Left kidney (tissue), 2 donors: ENCODE results near the gene GHSR. TPM values are rescaled to one million over a fixed set of nuclear protein-coding genes. Genes with fewer than 3 reads are reported as not detected.

Experiments
- DNase-seq: peaks from one replicate; pipeline ENCODE4 v3.0.0-alpha.2; 2013
- polyA plus RNA-seq: library from polyadenylated mRNA; unstranded; fragments of 120-200 nt; gene quantifications from one replicate; pipeline ENCODE4 v1.2.1, GENCODE V29; 2013; ENCODE audit not compliant: insufficient read length

The GHSR gene
- polyA plus RNA-seq, 1 donor = not detected

DNA sequence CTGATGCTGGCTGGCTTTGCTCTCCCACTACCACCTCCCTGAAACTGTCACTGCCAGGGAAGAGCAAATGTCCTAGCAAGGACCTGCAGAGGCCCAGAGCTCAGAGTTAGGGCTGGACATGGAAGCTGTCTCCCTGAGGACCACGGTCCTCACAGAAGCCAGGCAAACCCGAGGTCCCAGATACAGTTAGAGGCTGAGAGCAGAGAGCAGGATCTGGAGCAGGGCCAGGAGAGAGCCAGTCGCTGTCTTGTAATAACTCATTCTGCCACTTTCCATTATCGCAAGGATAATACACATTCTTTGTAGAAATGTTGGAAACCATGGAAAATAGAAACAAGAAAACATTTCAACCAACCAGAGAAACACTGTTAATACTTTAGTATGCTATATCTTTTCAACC, 10.1 kb downstream of the GHSR start:
- no peak for DNase-seq

DNA sequence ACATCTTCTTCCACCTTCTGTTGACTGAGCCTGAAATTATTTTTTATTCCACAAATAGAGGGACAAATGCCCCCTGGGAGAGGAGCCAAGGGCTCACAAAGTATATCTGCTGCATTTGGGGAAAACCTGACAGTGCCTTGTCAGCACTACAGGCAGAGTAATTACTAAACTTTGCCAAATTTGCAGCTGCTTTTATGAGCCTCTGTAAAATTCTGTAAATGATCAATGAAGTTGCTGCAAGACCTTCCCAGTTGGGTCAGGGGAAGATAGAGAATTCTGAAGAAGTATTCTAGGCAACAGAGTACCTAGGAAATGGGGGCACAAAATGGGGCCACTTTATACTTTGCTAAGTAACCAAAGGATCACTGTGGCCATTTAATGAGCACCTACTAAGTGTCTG, 10.5 kb downstream of the GHSR start:
- no peak for DNase-seq

DNA sequence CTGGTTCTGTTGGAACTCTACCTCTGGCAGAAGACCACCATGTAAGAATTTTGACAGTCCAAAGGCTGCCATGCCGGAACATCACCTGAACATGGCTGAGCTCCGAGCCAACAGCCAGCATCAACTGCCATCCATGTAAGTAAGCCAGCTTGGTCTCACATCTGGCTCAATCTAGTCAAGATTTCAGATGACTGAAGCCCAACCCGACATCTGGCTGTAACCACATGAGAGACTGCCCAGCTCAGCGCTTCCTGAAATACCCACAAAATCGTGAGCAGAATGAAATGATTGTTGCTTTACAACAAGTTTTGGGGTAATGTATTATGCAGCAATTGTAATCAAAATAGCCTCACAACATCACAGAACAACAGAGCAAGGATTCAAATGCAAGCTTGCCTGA, 32.9 kb downstream of the GHSR start:
- no peak for DNase-seq

DNA sequence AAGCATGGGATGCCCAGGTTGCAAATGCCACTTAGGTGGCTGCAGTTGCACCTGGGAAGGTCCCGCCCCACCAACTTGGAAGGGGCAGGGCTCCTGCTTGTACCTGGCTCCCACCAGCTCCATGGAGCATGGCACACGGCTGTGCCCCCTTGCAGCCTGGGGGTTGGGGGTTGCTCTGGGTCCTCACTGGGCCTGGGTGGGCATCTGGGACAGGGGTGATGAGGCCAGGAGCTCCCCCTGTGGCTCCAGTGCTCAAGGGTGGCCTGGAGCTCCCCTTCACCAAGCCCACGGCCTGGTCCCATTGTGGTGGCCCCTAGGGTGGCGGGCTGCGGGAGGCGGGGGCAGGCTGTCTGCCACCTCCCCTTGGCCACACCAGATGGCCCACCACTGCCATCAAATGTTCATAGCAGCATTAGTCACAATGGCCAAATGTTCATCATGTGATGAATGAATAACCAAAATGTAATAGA, 36.7 kb downstream of the GHSR start:
- no peak for DNase-seq

DNA sequence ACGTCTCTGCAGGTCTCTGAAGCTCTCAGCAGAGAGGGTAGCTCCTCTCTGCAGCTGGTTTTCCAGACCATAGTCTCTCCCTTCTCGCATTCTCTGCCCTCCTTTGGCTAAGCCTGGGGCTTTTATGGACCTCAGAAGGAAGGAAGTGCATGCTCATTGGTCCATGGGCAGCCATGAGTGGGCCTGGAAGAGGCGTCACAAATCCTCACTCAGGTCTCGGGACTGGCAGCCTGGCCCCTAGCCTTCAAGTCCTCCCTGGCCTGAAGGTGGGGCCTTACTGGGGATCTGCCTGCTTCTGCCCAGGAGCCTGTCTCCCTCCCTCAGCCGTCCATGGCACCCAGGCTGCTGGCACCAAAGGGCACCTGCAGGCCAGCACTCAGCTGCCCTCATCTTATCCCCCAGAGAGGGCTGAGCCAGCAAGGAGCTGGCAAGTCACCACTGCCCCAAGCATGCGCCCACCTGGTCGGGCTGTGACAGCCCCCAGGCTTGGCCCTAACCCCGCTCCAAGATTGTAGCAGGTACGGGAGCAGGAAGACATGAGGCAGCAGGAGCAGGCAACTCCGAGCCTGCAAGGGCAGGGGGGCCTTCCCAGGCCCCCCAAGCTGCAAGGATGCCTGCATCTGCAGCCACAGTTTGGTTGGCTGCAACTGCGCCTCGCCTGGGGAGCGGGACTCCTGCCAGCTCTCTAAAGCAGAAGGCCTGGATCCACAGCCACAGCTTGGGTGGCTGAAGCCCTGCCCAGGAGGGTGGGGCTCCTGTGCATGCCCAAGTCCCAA, 37.4 kb downstream of the GHSR start:
- DNase-seq = no peak

DNA sequence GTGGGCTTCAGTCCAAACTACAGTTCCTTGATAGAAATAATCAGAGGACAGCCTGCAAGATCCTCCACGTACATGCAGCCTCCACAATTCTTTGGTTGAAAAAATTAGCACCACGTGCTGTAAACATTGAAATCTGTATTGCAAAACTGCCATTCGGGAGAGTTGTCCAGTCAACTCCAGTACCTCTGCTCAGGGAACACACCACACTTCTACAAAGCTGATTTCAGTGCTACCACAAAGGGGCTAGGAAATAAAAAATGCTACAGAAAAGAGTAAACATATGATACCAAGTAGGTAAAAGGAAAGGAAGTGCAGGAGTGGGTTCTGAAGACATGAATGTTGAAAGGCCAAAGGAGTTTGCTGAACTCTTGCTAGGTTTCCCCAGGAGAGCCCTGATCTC, 40.4 kb downstream of the GHSR start:
- DNase-seq = no peak

DNA sequence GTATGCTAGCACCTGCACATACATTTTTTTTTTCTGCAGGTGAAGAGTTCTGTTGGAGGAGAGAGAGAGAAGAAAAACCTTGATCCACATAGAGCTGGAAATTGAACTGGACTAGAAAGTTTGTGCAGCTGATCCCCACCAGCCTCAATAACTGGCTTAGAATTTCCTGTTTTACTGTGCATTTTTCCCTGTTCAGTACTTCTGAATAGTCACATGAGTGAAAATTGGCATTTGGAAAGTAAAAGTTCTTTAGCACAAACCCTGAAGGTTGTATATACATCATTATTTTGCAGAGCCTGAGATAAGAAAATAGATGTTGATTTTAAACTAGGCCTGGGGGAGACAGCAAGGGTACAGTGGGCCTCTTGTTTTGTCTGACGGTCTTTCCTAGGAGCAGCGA, 42.3 kb downstream of the GHSR start:
- no peak for DNase-seq

DNA sequence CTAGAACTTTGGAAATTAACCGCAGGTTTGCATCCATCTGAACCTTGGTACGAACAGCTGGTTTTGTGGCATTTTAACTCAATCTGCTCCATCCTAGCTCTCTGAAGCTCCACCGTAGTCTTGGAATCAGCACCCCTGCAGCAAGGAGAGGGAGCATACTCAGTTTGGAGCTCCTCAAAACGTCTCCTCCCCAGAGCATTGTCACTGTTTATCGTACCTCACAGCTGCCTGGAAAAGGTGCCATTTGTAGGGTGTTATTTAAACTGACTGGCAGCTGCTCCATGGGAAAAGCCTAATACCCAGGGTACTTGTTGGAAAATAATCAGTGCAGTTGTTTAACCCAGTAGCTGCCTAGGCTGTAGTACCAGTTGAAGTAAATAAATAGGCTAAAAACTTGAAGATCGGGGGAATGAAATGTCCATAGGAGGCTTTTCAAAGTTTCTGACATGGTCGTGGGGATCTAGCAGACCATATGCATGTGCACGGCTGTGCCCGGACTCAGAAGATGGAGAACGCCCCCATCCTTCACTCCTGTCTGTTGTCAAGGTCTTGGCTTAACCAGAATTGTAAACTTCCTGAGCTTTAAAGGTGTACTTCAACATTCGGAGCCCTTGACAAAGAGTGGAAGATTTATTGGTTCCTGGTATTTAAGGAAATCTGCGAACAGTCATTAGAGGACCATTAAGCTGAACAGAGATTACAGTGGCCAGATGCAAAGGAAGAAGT, 43.9 kb downstream of the GHSR start:
- DNase-seq = no peak

DNA sequence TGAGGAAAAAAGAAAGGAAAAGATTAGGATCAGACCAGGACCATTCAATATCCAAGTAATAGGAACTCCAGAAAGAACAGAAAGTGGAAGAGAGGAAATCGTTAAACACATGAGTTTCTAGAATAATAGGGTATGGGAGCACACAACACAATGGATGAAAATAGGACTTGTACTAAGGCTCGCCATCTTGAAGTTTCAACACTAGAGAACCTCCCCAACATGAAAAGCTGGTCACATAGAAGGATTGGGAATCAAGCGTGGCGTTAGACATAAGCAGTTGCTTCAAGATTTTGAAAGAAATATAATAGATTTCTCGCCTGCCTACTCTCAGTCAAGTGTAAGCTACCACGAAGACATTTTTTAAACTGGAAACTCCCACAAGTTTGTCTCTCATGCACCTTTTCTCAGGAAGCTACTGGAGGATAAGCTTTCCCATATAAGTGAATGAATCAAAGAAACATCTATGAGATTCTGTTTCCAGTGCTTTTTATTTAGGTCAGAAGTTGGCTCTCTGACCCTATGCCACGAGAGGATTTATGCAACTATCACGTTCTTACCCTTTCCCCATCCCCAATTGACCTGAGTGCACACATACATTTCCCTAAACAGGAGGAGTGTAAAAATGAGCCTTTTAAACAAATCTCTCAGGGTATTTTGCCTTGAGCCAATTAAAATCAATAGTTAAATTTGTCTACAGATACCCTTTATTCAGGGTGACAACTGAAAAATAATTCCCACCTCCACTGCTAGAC, 45.2 kb downstream of the GHSR start:
- DNase-seq = no peak

DNA sequence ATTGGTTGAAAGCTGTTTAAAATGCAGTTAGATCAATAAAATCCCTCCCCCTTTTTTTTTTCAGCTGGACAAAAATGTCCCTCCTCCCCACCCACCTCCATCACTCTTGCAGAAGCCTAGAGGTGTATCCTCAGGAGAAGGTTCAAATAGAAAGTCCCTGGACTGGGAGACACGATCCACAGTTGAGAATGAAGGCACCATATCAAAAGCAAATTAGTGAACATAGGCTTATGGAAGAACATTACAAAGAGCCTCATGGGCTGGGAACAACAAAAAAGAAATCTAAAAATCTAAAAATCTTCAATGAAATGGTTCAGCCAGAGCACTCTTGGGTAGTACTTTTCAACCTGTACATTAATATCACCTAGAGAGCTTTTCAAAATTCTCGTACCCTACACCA, 46.2 kb downstream of the GHSR start:
- DNase-seq = no peak

DNA sequence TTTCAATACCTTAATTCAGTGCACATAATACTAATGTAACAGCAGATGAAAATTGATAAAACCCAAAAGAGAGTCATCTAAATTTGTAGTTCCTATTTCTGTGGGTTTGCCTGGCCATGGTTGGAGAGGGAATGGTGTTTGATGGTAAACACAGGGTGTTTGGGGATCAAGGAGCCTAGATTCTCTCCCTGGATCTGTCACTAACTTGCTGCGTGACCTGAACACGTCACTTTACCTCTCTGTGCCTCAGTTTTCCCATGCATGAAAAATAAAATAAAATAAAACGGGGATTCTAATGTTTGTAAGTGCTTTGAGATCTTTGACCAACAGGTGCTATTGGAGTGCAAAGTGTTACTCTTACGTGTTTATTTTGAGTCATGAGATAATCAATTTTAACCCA, 49.8 kb downstream of the GHSR start:
- DNase-seq = no peak

DNA sequence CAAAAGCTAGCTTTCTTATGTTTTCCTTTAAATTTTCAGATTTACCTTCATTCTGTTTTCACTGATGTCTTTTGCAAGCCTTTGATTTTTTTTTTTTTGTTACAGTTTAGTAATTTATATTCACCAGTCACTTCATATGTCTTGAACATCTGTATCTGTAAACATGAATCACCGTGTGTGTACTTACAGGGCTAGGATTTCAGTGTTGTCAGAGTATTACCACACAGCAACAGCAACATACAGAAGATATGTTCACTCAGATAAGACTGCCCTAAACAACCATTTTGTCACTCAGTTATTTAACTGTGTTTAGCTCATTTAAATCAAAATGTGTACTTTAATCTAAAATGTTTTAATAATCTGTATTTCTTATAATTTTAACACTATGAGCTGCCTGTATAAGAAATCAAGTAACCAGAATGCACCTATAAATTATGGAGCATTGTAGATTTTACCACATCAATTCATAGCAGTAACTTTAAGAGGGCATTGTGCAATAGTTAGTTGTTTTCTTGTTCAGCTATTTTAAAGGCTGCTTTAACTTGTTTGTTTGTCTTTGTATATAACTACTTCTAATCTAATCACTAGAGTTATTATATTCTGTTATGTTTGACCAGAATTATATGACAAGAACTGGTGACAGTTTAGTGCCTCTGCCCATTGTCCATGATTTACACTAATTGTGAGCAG, 50.4 kb downstream of the GHSR start:
- DNase-seq = no peak

DNA sequence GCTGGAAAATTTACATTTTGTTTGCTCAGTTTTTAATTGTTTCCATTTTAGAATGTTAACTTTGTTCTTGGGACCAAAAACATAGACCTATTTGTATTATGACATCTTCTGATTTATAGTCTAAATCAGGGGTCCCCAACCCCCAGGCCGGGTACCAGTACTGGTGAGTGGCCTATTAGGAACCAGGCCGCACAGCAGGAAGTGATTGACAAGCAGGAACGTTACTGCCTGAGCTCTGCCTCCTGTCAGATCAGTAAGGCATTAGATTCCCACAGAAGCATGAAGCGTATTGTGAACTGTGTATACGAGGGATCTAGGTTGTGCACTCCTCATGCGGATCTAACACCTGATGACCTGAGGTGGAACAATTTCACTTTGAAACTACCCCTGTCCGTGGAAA, 51.9 kb downstream of the GHSR start:
- no peak for DNase-seq

DNA sequence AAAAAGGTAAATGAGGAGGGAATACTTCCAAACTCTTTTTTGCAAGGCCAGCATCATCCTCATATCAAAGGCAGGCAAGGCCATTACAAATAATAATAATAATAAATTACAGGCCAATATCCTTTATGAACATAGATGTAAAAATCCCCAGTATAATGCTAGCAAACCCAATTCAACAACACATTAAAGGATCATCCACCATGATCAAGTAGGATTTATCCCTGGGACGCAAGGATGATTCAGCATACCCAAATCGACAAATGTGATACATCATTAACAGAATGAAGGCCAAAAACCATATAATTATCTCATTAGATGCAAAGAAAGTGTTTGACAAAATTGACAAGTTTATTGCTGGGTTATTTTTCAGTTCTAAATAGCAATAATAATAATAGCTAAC, 53.6 kb downstream of the GHSR start:
- no peak for DNase-seq

Other genes starting within 250 kb of the GHSR start
- gene TNFSF10, start 75.0 kb upstream of the GHSR start, polyA plus RNA-seq = 42.4 TPM